ENCODE measurements around the gene AHDC1.
A peak's percentile ranks its signal among the peaks of the same experiment; 100 is the strongest.

AHDC1 gene

DNA sequence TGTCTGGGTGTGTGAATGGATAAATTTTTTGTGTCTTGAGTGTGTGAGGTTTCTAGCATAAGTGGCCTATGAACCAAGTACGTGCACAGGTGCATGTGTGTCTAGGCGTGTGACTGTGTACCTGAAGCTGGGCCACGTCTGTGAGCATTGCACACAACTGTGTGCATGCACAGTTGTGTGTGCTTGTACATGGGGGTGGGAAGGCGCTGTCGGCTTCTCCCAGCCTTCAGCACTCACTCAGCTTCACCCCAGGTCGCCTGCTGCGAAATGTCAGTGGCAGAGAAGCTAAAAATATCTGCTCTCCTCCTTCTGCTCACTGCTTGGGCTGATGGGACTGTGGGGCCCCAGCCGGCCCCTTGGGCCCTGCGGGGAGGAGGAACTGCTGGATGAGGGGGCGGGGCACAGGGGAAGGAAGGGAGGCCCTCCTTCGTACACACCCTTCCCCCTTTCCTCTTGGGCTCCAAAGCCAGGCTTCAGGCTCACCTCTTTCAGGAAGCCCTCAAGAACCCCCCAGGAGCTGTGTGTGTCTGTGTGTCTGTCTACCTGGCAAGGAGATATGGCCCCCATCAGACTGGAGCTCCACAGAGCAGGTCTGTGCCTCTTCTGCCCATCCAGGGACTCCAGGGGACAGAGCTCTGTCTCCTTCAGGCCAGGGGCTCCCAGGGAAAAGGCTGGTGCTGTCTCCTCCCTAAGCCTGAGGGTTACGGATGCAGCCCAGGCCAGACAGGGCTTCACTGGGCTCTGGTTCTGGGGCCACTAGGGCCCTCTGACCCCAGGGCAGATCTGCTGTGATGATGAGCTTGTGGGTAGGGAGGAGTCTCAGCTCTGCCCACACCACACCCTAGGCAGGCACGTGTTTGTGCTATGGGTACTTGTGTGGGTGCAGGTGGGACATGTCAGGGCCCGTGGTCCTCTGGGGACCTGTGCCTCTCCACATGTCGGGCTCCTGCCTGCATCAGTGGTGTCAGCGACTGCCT is 78.4 kb downstream of the AHDC1 start:
- TF ChIP-seq, protein P1, sequence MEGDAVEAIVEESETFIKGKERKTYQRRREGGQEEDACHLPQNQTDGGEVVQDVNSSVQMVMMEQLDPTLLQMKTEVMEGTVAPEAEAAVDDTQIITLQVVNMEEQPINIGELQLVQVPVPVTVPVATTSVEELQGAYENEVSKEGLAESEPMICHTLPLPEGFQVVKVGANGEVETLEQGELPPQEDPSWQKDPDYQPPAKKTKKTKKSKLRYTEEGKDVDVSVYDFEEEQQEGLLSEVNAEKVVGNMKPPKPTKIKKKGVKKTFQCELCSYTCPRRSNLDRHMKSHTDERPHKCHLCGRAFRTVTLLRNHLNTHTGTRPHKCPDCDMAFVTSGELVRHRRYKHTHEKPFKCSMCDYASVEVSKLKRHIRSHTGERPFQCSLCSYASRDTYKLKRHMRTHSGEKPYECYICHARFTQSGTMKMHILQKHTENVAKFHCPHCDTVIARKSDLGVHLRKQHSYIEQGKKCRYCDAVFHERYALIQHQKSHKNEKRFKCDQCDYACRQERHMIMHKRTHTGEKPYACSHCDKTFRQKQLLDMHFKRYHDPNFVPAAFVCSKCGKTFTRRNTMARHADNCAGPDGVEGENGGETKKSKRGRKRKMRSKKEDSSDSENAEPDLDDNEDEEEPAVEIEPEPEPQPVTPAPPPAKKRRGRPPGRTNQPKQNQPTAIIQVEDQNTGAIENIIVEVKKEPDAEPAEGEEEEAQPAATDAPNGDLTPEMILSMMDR (IDR thresholded peaks at IDR 0.05; ENCODE audit: insufficient read depth, low read length, poor library complexity, severe bottlenecking) = no peak
- no peak overlapping the region for H3K4me3 ChIP-seq (replicated peaks; ENCODE audit: low read depth, low read length)
- no peaks in the 10 kb centered on the region for H3K36me3 ChIP-seq (ENCODE audit: control insufficient read depth, insufficient read depth, low read length)
- DNase-seq (ENCODE audit: extremely low read depth, insufficient read length) = peak; percentile 76
- H3K27me3 ChIP-seq (replicated peaks; ENCODE audit: control insufficient read depth, insufficient read depth, low read length) = no peaks in the 10 kb centered on the region

DNA sequence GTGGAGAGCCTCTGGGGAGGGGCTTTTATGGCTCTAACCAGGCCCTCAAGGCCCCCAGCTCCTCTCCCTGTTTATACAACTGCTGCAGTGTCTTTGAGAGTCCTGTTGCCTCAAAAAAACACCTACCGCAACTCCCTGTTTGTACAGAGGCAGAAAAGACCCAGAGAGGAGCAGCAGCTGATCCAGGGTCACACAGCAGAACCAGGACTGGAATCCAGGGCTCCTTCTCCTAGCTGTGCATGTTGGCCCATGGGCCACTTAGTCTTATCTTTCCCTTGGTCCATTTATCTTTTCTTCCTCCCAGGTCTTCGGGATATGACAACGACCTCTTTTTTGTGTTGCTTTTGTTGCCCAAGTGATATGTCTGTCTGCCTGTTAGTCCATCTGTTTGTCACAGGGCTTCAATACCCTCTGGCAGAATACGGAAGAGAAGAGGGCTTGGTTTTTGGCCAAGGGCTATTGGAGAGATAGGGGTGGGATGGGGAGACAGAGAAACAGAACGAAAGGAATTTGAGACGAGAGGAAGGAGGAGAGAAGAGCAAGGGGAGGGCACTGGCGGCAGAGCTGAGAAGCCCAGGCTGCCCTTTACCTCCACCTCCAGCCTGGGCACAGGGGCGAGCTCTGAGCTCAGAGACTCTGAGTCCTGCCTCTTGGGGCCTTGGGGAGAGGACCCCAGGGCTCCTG is 80.5 kb downstream of the AHDC1 start:
- TF ChIP-seq, protein P1 (IDR thresholded peaks at IDR 0.05; ENCODE audit: insufficient read depth, low read length, poor library complexity, severe bottlenecking) = no peak
- Histone ChIP-seq H3K4me3 (replicated peaks; ENCODE audit: low read depth, low read length) (no peak overlapping the region), H3K36me3 (ENCODE audit: control insufficient read depth, insufficient read depth, low read length) (no peaks in the 10 kb centered on the region), H3K27me3 (replicated peaks; ENCODE audit: control insufficient read depth, insufficient read depth, low read length) (no peaks in the 10 kb centered on the region)
- no peak for DNase-seq (ENCODE audit: extremely low read depth, insufficient read length)

DNA sequence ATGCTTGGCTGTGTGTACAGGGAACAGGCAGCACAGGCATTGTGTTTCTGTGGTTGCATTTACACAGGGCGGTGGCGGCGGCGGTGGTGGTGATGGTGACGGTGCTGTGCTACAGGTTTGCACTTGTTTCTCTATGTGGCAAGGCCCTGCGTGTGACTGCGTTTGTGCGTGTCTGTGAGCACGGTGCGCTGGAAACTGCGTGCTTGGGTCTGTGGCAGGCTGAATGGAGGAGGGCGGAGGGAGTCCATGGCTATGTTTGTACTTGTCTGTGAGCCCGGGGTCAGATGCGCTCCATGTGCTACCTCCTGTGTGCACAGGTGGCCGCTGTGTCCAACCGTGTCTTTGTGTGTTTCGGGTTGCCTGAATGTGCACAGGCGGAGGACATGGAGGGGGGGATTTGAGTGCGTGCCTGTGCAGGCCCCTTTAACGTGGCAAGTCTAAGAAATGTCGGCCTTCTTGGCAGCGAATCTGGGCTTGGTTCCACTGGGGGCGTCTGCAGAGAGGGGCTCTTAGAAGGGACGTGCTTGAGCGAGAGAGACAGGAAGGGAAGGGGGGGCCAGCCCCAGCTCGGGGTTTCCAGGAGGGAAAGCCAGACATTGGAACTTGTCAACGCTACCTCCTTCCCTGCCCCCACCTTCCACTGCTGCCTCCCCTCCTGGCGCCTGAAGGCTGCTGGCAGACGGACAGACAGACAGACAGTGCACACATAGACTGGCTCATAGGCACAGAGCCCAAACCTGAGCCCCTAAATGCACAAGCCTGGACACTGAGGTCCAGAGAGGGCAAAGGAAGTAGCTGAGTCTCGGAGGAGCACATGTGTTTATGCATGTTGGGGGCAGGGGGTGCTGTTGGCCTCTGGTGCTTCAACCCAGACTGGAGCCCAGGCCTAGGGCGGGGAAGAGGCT is 81.3 kb downstream of the AHDC1 start:
- TF ChIP-seq, protein P1 (IDR thresholded peaks at IDR 0.05; ENCODE audit: insufficient read depth, low read length, poor library complexity, severe bottlenecking) = peak; percentile 13
- H3K4me3 ChIP-seq (replicated peaks; ENCODE audit: low read depth, low read length) = no peak overlapping the region
- DNase-seq (ENCODE audit: extremely low read depth, insufficient read length) = no peak

DNA sequence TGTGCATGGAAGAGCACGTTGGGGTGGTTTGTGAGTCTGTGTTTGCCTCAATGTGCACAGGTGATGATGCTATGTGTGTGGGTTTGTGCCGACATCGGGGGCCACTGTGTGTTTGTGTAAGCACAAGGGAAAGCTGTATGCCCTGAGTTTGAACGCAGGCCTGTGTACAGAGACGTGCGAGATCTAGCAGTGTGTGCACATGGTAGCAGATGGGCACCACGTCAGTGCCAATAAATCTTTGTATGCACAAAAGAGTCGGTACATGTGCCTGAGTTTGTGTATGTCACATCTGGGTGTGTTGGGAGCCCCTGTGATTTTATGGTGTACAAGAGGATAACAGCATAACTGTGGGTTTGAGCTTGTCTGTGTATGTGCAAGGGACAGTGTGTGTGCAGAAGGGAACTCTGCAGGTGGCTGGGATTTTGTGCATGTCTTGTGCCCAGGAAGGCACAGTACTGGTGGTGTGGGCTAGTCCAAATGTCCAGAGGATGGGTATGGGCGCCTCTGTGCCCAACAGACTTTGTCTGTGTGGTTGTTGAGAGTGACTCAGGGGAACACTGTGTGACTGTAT is 82.0 kb downstream of the AHDC1 start:
- H3K36me3 ChIP-seq (ENCODE audit: control insufficient read depth, insufficient read depth, low read length) = no peaks in the 10 kb centered on the region
- DNase-seq (ENCODE audit: extremely low read depth, insufficient read length) = no peak
- no peak overlapping the region for H3K4me3 ChIP-seq (replicated peaks; ENCODE audit: low read depth, low read length)
- no peaks in the 10 kb centered on the region for H3K27me3 ChIP-seq (replicated peaks; ENCODE audit: control insufficient read depth, insufficient read depth, low read length)
- TF ChIP-seq, protein P1 (IDR thresholded peaks at IDR 0.05; ENCODE audit: insufficient read depth, low read length, poor library complexity, severe bottlenecking) = no peak

More for the DNA sequence above, 81.3 kb downstream of the AHDC1 start:
- Histone ChIP-seq H3K27me3 (replicated peaks; ENCODE audit: control insufficient read depth, insufficient read depth, low read length) (no peaks in the 10 kb centered on the region), H3K36me3 (ENCODE audit: control insufficient read depth, insufficient read depth, low read length) (no peaks in the 10 kb centered on the region)

DNA sequence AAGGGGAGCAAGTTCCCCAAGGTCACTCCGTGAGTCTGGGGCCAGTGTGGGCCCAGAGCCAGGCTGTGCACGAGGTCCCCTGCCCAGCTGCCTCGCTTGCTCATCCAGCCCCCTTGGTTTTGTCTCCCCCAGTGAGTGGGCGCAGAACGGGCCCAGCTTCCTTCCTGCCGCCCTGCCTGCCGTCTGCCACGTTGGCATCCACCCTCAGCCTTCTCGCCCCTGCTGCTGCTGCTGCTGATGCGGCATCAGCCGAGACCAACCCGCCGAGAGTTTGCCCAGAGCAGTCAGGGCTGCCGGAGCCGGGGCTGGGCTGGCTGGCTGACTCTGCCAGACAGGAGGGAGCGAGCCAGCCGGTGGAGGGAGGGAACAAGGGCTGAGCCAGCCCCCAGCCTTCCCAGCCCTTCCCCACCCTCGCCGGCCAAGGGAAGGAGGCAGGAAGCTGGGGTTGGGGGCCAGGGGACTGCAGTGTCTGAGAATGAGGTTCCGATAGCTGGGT is 82.6 kb downstream of the AHDC1 start:
- H3K27me3 ChIP-seq (replicated peaks; ENCODE audit: control insufficient read depth, insufficient read depth, low read length) = no peaks in the 10 kb centered on the region
- TF ChIP-seq, protein P1 (IDR thresholded peaks at IDR 0.05; ENCODE audit: insufficient read depth, low read length, poor library complexity, severe bottlenecking) = no peak
- no peak overlapping the region for H3K4me3 ChIP-seq (replicated peaks; ENCODE audit: low read depth, low read length)
- no peak for DNase-seq (ENCODE audit: extremely low read depth, insufficient read length)
- no peaks in the 10 kb centered on the region for H3K36me3 ChIP-seq (ENCODE audit: control insufficient read depth, insufficient read depth, low read length)
